Uterus (tissue), 2 donors: Measurements from ENCODE around the gene MAGEA11.

Source experiments
- POLR2A ChIP-seq, 2 donors: fragments of 450-650 bp; IDR thresholded peaks; one replicate each; pipeline ENCODE4 v1.6.1; 2016; ENCODE audit warnings: antibody characterized with exemption in 2 of 2, mild to moderate bottlenecking in 1 of 2, moderate library complexity in 1 of 2
- TF ChIP-seq, protein P1 (sequence below), 4 experiments: fragments of 200-600 bp in 2 of 4; fragments of 450-650 bp in 2 of 4; sonication (generic) in 2 of 4; IDR thresholded peaks; one replicate each; pipeline ENCODE4 v1.5.1; 2016 to 2019; ENCODE audit warnings: antibody characterized with exemption in 4 of 4, mild to moderate bottlenecking in 2 of 4, moderate library complexity in 1 of 4

DNA sequence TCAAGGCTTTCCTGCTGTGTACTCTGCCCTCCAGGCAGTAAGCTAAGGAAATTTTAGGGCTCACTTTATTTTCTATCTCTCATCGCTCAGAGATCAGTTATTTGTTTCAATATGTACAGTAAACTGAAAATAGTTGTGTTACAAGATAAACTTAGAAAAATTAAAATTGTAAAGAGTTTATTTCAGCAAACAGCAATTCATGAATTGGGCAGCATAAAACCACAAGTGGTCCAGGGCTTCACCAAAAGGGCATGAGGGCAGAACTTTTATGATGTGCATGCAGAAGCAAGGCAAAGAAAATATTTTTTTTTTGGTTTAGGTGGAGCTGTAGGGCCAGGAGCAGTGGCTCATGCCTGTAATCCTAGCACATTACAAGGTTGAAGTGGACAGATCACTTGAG is 20.1 kb upstream of the MAGEA11 start:
- no peak for TF ChIP-seq POLR2A (IDR thresholded peaks at IDR 0.05)
- TF ChIP-seq, protein P1, sequence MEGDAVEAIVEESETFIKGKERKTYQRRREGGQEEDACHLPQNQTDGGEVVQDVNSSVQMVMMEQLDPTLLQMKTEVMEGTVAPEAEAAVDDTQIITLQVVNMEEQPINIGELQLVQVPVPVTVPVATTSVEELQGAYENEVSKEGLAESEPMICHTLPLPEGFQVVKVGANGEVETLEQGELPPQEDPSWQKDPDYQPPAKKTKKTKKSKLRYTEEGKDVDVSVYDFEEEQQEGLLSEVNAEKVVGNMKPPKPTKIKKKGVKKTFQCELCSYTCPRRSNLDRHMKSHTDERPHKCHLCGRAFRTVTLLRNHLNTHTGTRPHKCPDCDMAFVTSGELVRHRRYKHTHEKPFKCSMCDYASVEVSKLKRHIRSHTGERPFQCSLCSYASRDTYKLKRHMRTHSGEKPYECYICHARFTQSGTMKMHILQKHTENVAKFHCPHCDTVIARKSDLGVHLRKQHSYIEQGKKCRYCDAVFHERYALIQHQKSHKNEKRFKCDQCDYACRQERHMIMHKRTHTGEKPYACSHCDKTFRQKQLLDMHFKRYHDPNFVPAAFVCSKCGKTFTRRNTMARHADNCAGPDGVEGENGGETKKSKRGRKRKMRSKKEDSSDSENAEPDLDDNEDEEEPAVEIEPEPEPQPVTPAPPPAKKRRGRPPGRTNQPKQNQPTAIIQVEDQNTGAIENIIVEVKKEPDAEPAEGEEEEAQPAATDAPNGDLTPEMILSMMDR (IDR thresholded peaks at IDR 0.05), result no peak
